ENCODE measurements around the gene GIMAP5. TPM values are rescaled to one million over a fixed set of nuclear protein-coding genes. Genes with fewer than 3 reads are reported as not detected.

Gene GIMAP5
- total and polyA plus RNA-seq, 2 of the 13 experiments (the other 11 are each of a cell fraction or from before 2014, with no cell fraction given) = not detected

DNA sequence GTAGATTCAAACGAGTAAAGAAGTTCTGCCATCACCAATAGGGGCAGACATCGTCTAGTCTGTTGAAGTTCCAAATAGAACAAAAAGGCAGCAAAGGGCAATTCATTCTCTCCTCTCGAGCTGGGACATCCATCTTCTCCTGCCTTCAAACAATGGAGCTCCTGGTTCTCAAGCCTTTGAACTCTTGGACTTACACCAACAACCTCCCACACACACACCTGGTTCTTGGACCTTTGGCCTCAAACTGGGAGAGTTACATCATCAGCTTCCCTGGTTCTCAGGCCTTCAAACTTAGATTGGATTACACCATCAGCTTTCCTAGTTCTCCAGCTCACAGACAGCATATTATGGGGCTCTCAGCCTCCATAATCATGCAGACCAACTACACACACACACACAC lies 9.8 kb upstream of the GIMAP5 start (continued):
- TF ChIP-seq ZNF251 (CRISPR knock-in tag; IDR thresholded peaks at IDR 0.05) = no peak
- TF ChIP-seq HOXA7 (CRISPR knock-in tag; IDR thresholded peaks at IDR 0.05) = no peak
- TF ChIP-seq ZEB1 (IDR thresholded peaks at IDR 0.05; ENCODE audit: insufficient replicate concordance, low read depth) = peak; percentile 91
- no peak for TF ChIP-seq YEATS4 (CRISPR knock-in tag; IDR thresholded peaks at IDR 0.05; ENCODE audit: borderline replicate concordance)
- TF ChIP-seq, protein P1, sequence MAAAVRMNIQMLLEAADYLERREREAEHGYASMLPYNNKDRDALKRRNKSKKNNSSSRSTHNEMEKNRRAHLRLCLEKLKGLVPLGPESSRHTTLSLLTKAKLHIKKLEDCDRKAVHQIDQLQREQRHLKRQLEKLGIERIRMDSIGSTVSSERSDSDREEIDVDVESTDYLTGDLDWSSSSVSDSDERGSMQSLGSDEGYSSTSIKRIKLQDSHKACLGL (CRISPR knock-in tag; IDR thresholded peaks at IDR 0.05) = no peak
- no peak for TF ChIP-seq PHB2 (IDR thresholded peaks at IDR 0.05; ENCODE audit: partially characterized antibody)
- no peak for TF ChIP-seq NFIB (CRISPR knock-in tag; IDR thresholded peaks at IDR 0.05; ENCODE audit: borderline replicate concordance)
- TF ChIP-seq SNAI1 (CRISPR knock-in tag; IDR thresholded peaks at IDR 0.05; ENCODE audit: borderline replicate concordance) = no peak
- no peak for TF ChIP-seq ZSCAN5A (CRISPR knock-in tag; IDR thresholded peaks at IDR 0.05; ENCODE audit: borderline replicate concordance)
- TF ChIP-seq SOX13 (IDR thresholded peaks at IDR 0.05) = peak; percentile 75; the same call in 1 of the 2 replicates
- peak in 1 of 2 experiments; percentile 94; a peak in 2 of 4 replicates for TF ChIP-seq SOX13 (CRISPR knock-in tag; conservative IDR thresholded peaks at IDR 0.05 in 1 of 2, IDR thresholded peaks at IDR 0.05 in 1 of 2)
- TF ChIP-seq ZNF414 (CRISPR knock-in tag; IDR thresholded peaks at IDR 0.05) = no peak
- no peak for TF ChIP-seq ARNT (IDR thresholded peaks at IDR 0.05)
- no peak for TF ChIP-seq SMYD3 (CRISPR knock-in tag; IDR thresholded peaks at IDR 0.05)
- TF ChIP-seq ZNF350 (CRISPR knock-in tag; IDR thresholded peaks at IDR 0.05; ENCODE audit: borderline replicate concordance, low read depth) = no peak
- TF ChIP-seq SRSF4 (IDR thresholded peaks at IDR 0.05; ENCODE audit: low read depth, low read length, poor library complexity, severe bottlenecking) = no peak
- no peak for TF ChIP-seq MXI1 (IDR thresholded peaks at IDR 0.05; ENCODE audit: borderline replicate concordance, low read depth, low read length)
- 0 out of 2 replicates have a peak, but pooled peaks have one; percentile 28 for TF ChIP-seq MED1 (CRISPR knock-in tag; IDR thresholded peaks at IDR 0.05)
- TF ChIP-seq, protein P2, sequence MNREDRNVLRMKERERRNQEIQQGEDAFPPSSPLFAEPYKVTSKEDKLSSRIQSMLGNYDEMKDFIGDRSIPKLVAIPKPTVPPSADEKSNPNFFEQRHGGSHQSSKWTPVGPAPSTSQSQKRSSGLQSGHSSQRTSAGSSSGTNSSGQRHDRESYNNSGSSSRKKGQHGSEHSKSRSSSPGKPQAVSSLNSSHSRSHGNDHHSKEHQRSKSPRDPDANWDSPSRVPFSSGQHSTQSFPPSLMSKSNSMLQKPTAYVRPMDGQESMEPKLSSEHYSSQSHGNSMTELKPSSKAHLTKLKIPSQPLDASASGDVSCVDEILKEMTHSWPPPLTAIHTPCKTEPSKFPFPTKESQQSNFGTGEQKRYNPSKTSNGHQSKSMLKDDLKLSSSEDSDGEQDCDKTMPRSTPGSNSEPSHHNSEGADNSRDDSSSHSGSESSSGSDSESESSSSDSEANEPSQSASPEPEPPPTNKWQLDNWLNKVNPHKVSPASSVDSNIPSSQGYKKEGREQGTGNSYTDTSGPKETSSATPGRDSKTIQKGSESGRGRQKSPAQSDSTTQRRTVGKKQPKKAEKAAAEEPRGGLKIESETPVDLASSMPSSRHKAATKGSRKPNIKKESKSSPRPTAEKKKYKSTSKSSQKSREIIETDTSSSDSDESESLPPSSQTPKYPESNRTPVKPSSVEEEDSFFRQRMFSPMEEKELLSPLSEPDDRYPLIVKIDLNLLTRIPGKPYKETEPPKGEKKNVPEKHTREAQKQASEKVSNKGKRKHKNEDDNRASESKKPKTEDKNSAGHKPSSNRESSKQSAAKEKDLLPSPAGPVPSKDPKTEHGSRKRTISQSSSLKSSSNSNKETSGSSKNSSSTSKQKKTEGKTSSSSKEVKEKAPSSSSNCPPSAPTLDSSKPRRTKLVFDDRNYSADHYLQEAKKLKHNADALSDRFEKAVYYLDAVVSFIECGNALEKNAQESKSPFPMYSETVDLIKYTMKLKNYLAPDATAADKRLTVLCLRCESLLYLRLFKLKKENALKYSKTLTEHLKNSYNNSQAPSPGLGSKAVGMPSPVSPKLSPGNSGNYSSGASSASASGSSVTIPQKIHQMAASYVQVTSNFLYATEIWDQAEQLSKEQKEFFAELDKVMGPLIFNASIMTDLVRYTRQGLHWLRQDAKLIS (CRISPR knock-in tag; IDR thresholded peaks at IDR 0.05) = no peak
- no peak for TF ChIP-seq ZNF776 (CRISPR knock-in tag; IDR thresholded peaks at IDR 0.05)
- TF ChIP-seq BORCS8-MEF2B (CRISPR knock-in tag; IDR thresholded peaks at IDR 0.05) = no peak
